ENCODE measurements around the gene USH1C.

GRCh38 chr11:17502630-17503029 is 41.6 kb downstream of the USH1C start:
- TF ChIP-seq CTCF (IDR thresholded peaks at IDR 0.05) (no peak), POLR2A (IDR thresholded peaks at IDR 0.05) (no peak)

Data from adrenal gland (tissue), 5 donors.